GM10847 (cell line): Measurements from ENCODE around the gene ANKFN1.

Source experiments
- POLR2A ChIP-seq: IDR thresholded peaks from 2 replicates; pipeline ENCODE4 v1.6.1; 2011; ENCODE audit not compliant: insufficient read length; ENCODE audit errors: extremely low read depth

Gene ANKFN1

GRCh38 chr17:56549501-56549900 lies 396.2 kb downstream of the ANKFN1 start:
- TF ChIP-seq POLR2A = no peak

DNA sequence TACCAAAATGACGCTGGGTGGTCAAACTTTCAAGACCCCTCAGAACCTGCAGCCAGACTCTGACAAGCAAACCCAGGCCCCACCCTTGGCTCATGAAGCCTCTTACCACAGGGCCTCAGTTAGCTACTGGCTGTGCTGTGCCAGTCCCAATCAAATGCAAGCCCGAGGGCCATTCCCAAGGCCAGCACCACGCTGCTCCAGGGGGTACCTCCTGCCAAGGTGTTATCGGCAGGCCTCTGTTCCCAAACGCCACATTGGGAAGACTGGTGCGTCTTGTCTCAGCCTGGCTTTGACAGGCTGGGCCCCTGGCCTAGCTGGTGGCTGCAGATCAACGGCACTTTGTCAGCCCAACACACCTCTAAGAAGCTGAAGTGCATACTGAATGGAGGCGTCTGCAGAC lies 404.4 kb downstream of the ANKFN1 start:
- no peak for TF ChIP-seq POLR2A

DNA sequence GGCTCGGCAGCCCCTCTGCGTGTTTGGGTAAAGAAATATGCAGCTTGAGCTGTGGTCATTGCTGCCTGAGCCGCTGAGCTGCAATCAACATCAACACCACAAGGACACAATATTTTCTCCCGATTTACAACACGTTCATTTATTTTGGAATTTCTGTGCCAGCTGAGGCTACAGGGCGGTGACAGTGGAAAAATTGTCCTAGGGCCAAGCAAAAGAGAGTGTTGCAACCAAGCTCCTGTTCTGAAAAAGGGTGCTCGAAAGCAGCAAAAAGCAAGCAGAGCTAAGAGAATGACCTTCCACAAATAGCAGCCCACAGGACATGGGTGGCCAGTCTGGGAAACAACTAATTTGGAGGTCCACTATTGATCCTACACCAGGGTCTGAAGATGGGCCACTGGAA lies 404.8 kb downstream of the ANKFN1 start:
- no peak for TF ChIP-seq POLR2A
